Activated T-cell treated with anti-CD3 and anti-CD28 coated beads for 1 hour (primary cell): ENCODE measurements around the gene NLK.
"Not testable (repeated sequence)": the region's sequence is repeated elsewhere in the genome, so short reads cannot be mapped to it uniquely, and the experiment has no call there.

Experiments
- DNase-seq: peaks from one replicate; pipeline ENCODE4 v3.0.0-alpha.2; 2020; ENCODE audit warnings: low read depth

Gene NLK

GRCh38 chr17:28232966-28233870 lies 190.7 kb downstream of the NLK start:
- DNase-seq = not testable (repeated sequence)

DNA sequence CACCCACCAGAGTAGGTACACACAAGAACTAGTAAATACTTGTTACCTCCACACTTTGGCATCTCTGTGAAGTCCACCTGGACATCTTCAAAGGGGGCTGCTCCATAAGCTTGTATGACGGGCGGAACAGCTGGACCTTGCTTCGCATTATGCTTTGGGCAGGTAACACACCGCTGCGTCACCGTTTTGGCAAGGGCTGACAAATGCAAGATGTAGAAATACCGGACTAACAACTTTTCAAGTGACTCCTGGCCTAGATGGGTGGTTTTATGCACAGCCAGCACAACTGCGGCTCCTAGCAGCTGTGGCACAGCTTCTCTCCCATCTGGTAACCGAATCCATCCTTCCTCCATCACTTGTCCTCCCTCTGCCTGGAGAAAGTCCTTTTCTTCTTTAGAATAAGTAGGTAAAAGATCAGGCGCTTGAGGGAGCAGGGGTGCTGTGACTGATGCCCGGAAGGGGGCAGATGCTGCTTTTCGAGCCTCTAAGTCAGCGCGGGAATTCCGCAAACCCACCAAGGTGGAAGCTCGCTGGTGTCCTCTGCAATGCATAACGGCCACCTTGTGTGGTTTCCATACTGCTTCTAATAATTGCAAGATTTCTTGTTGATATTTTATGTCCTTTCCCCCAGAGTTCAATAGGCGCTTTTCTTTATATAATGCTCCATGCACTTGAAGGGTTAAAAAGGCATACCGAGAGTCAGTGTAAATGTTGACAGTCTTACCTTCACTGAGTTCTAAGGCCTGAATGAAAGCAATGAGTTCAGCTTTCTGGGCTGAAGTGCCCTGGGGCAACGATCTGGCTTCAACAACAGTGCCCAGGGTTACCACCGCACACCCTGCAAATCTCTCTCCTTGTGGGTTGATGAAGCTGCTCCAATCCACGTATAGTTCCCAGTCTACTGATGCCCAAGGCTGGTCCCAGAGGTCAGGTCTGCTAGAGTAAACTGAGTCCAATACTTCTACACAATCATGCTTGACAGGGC lies 191.7 kb downstream of the NLK start:
- not testable (repeated sequence) for DNase-seq

DNA sequence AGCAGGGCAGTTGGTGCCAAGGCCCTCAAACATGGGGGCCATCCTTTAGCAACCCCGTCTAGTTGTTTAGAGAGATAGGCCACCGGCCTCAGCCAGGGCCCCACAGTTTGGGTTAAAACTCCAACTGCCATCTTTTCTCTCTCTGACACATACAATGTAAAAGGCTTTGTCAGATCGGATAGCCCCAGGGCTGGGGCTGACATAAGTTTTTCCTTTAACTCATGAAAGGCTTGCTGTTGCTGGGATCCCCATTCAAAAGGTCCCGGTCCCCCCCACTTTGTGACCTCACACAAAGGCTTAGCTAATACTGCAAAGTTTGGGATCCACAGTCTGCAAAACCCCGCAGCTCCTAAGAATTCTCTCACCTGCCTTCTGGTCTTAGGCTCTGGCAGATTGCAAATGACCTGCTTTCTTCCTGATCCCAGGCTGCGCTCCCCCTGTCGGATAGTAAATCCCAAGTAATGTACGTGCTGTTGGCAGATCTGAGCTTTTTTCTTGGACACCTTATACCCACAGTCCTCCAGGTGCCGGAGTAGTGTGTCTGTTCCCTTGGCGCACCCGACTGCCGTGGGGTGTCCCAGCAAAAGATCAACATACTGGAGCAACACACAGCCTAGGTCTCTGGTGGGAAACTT lies 192.7 kb downstream of the NLK start:
- not testable (repeated sequence) for DNase-seq

DNA sequence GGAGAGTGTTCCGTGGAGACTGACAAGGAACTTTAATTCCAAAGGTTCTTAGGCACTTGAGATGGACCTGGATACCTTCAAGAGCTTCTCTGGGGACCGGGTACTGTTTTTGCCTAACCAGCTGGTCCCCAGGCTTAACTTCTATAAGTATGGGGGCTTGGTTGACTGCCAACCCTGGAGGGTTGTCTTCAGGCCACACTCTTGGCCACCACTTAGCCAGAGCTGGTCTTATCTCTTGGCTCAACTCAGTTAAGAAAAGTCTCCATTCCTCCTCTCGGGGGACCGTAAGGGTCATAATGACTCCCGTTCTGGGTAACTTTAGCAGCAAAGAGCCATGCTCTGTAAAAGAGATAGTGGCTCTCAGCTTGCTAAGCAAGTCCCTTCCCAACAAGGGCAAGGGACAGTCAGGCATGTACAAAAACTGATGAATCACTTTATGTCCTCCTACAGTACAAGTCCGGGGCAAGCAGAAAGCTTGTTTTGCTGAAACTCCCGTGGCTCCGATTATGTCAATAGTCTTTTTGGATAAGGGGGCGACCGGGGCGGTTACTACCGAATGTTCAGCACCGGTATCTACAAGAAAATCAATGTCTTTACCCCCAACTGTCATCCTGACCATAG lies 193.7 kb downstream of the NLK start:
- not testable (repeated sequence) for DNase-seq

GRCh38 chr17:28238547-28239270 lies 196.2 kb downstream of the NLK start:
- not testable (repeated sequence) for DNase-seq

DNA sequence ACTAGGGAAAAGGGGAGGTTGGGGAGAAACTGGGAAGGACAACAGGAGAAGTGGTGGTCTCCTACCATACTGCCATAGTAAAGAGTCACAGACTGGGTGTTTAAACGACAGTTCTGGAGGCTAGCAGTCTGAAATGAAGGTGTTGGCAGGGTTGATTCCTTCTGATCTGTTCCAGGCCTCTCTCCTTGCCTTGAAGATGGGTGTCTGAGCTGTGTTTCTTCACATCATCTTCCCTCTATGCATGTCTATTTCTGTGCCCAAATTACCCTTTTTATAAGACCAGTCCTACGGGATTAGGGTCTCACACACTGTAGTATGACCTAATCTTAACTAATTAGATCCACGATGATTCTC lies 196.8 kb downstream of the NLK start:
- no peak for DNase-seq

GRCh38 chr17:28240688-28241340 lies 198.3 kb downstream of the NLK start:
- no peak for DNase-seq

GRCh38 chr17:28242791-28243190 lies 200.3 kb downstream of the NLK start:
- DNase-seq = no peak

DNA sequence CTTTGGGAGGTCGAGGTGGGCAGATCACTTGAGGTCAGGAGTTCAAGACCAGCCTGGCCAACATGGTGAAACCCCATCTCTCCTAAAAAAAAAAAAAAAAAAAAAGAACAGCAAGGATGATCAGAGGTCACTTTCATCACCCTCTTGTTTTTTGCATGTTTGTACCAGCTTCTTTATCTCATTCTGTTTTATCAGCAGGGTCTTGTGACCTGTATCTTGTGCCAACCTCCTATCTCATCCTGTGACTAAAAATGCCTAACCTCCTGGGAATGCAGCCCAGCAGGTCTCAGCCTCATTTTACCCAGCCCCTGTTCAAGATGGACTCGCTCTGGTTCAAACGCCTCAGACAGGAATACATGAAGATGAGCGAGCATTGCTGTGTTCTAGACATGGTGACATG lies 200.8 kb downstream of the NLK start:
- not testable (repeated sequence) for DNase-seq

GRCh38 chr17:28244446-28244845 lies 202.0 kb downstream of the NLK start:
- DNase-seq = no peak
